B cell (primary cell): Measurements from ENCODE around the gene ZDHHC14. TPM values are rescaled to one million over a fixed set of nuclear protein-coding genes. Genes with fewer than 3 reads are reported as not detected.

Source experiments
- ATAC-seq: fragments of 200-7000 bp; cut with Tn5 transposase; one replicate; pipeline ENCODE4 v1.10.0; 2021; ENCODE audit warnings: low read depth, mild to moderate bottlenecking, moderate number of reproducible peaks, moderate library complexity
- CTCF ChIA-PET: fragments of 350-600 bp; sonication (Branson Sonifier 250); formaldehyde crosslinking; loops from one replicate; lab custom pipeline; 2021; ENCODE audit warnings: antibody characterized with exemption, inconsistent platforms; lab: Charles Lee
- POLR2A ChIA-PET: fragments of 350-600 bp; sonication (Branson Sonifier 250); formaldehyde crosslinking; loops from one replicate; lab custom pipeline; 2021; ENCODE audit warnings: antibody characterized with exemption; lab: Charles Lee
- DNase-seq: peaks from one replicate; pipeline ENCODE4 v3.0.0; 2013
- H2AFZ ChIP-seq: 2 replicates; pipeline ENCODE4 v1.6.1; 2012; ENCODE audit warnings: mild to moderate bottlenecking, low read depth, low read length; ENCODE audit not compliant: insufficient read depth, poor library complexity, severe bottlenecking
- H3K27ac ChIP-seq, 2 donors: 1 replicate in 1 of 2; 2 replicates in 1 of 2; pipeline ENCODE4 v1.5.1; 2012 to 2013; ENCODE audit warnings: low read length in 2 of 2, mild to moderate bottlenecking in 2 of 2, moderate library complexity in 1 of 2
- H3K27me3 ChIP-seq, 4 experiments: fragments of 200-600 bp in 1 of 4; sonication (generic) in 1 of 4; replicated peaks in 1 of 4; 1 replicate in 2 of 4; 2 replicates in 2 of 4; pipeline versions ENCODE4 v1.6.1 to v1.7.0; 2013 to 2016; ENCODE audit warnings: low read length in 3 of 4, mild to moderate bottlenecking in 2 of 4, mixed read lengths in 1 of 4, moderate library complexity in 1 of 4; ENCODE audit not compliant: insufficient read depth in 4 of 4, control insufficient read depth in 3 of 4; ENCODE audit errors: control extremely low read depth in 1 of 4
- H3K36me3 ChIP-seq, 2 experiments: replicated peaks in 1 of 2; 1 replicate in 1 of 2; 2 replicates in 1 of 2; pipeline versions ENCODE4 v1.6.1 to v1.7.1; 2013; ENCODE audit warnings: low read length in 1 of 2; ENCODE audit not compliant: insufficient read depth in 2 of 2, control insufficient read depth in 1 of 2; ENCODE audit errors: control extremely low read depth in 1 of 2, extremely low read depth in 1 of 2
- H3K4me1 ChIP-seq, 2 donors: fragments of 200-600 bp in 1 of 2; sonication (generic) in 1 of 2; 1 replicate in 1 of 2; 2 replicates in 1 of 2; pipeline versions ENCODE4 v1.5.1 to v1.6.1; 2013 to 2017; ENCODE audit warnings: low read length in 2 of 2; ENCODE audit not compliant: control insufficient read depth in 2 of 2, insufficient read depth in 2 of 2
- H3K4me2 ChIP-seq: replicated peaks from 2 replicates; pipeline ENCODE3; 2012; ENCODE audit warnings: mild to moderate bottlenecking, low read depth, low read length; ENCODE audit not compliant: poor library complexity, severe bottlenecking
- H3K4me3 ChIP-seq, 5 experiments: fragments of 200-600 bp in 1 of 5; sonication (generic) in 1 of 5; 1 replicate in 3 of 5; 2 replicates in 2 of 5; pipeline versions ENCODE4 v1.5.1 to v1.7.0; 2011 to 2016; ENCODE audit warnings: low read length in 4 of 5, mild to moderate bottlenecking in 4 of 5, low read depth in 2 of 5, control low read depth in 1 of 5, moderate library complexity in 1 of 5; ENCODE audit not compliant: insufficient read depth in 1 of 5; ENCODE audit errors: control extremely low read depth in 1 of 5, extremely low read depth in 1 of 5
- H3K79me2 ChIP-seq: fragments of 200-600 bp; sonication (generic); one replicate; pipeline ENCODE4 v1.6.0; 2016; ENCODE audit warnings: low read length; ENCODE audit not compliant: control insufficient read depth, insufficient read depth
- H3K9ac ChIP-seq: fragments of 200-600 bp; sonication (generic); 2 replicates; pipeline ENCODE4 v1.6.1; 2017; ENCODE audit warnings: mild to moderate bottlenecking, low read length, moderate library complexity
- H3K9me3 ChIP-seq, 3 donors: one replicate each; pipeline versions ENCODE4 v1.6.1 to v1.7.1; 2013; ENCODE audit warnings: low read length in 2 of 3; ENCODE audit not compliant: control insufficient read depth in 2 of 3, insufficient read depth in 1 of 3; ENCODE audit errors: control extremely low read depth in 1 of 3
- H4K20me1 ChIP-seq: 2 replicates; pipeline ENCODE4 v1.6.0; 2012; ENCODE audit warnings: mild to moderate bottlenecking, low read length; ENCODE audit not compliant: insufficient read depth, control insufficient read depth, poor library complexity, severe bottlenecking
- H3K27ac Mint-ChIP-seq: one replicate; pipeline ENCODE4 v1.8.0; 2021; ENCODE audit warnings: mixed read lengths
- H3K27me3 Mint-ChIP-seq: one replicate; pipeline ENCODE4 v1.8.0; 2021; ENCODE audit warnings: mixed read lengths
- H3K4me1 Mint-ChIP-seq: one replicate; pipeline ENCODE4 v1.8.0; 2021; ENCODE audit warnings: mixed read lengths
- H3K4me3 Mint-ChIP-seq: one replicate; pipeline ENCODE4 v1.8.0; 2021; ENCODE audit warnings: mixed read lengths
- H3K9me3 Mint-ChIP-seq: one replicate; pipeline ENCODE4 v1.8.0; 2022; ENCODE audit warnings: mixed read lengths; ENCODE audit not compliant: insufficient read depth
- CTCF ChIP-seq: fragments of 200-600 bp; IDR thresholded peaks from one replicate; pipeline ENCODE4 v1.8.0; 2022; ENCODE audit warnings: antibody characterized with exemption, mild to moderate bottlenecking
- EZH2 ChIP-seq: IDR thresholded peaks from 2 replicates; pipeline ENCODE4 v1.6.1; 2012; ENCODE audit warnings: borderline replicate concordance, low read depth, mild to moderate bottlenecking, moderate library complexity, low read length; ENCODE audit not compliant: insufficient read depth, poor library complexity, severe bottlenecking
- WGBS: methylation state at CpG from one replicate; pipeline ENCODE4 v1.1.5; 2013; ENCODE audit warnings: missing lambda C conversion rate; ENCODE audit not compliant: insufficient coverage; 5-methylcytosine and 5-hydroxymethylcytosine counted together
- intact Hi-C: fragments of 100-400 bp; cut with micrococcal nuclease; formaldehyde crosslinking; loops from one replicate; pipeline ENCODE4 v1.10.0; 2022
- polyA plus RNA-seq: library from polyadenylated mRNA; depleted of rRNA; stranded (reverse); fragments of >200 nt; gene quantifications from 2 replicates; pipeline ENCODE4 v1.2.3, GENCODE V29; 2012
- total RNA-seq, 2 donors: library from RNA; stranded (reverse); fragments of 120-200 nt in 1 of 2; gene quantifications; 1 replicate in 1 of 2; 2 replicates in 1 of 2; pipeline versions ENCODE4 v1.2.3 to v1.2.4, GENCODE V29; 2013 to 2022

ZDHHC14 gene
- total and polyA plus RNA-seq, 2 donors (not counting 1 experiment from before 2014, with no cell fraction given): 8.8 to 50.4 TPM

DNA sequence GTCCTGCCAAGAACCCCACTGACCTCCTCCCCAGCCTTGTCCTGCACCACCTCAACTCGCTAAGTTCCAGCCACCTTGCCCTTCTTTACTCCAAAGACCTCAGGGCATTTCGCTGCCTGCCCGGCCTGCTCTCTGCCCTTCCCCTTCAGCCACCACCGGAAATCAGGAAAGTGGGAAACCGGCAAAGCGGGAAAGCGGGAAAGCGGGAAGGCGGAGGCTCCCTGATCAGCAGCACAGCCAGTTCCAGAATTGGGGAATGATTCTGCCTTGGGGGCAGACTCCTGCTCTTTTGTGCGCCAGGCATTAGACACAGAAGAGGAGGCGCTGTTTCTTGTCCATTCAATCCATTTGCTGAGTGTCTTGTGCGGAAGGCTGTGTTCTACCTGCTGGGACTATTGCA is 111.3 kb downstream of the ZDHHC14 start:
- 94% methylated on average over 10 of the region's 12 CpGs for WGBS
- H3K27ac ChIP-seq: no peak overlapping the region
- CTCF ChIA-PET: no interaction called here
- DNase-seq (no peak), ATAC-seq (no peak)
- H3K4me1 Mint-ChIP-seq: peaks cover 33% of the 10 kb centered on the region
- intact Hi-C loops: no loop called here
- peaks cover 0 to 8% (median 0%) of the 10 kb centered on the region in 3 donors for H3K9me3 ChIP-seq
- no peaks in the 10 kb centered on the region for H3K9me3 Mint-ChIP-seq
- no peaks in the 10 kb centered on the region for H3K27me3 ChIP-seq
- no peak overlapping the region for H3K4me3 ChIP-seq
- no peak overlapping the region for H3K27ac Mint-ChIP-seq
- POLR2A ChIA-PET: no interaction called here
- no peak overlapping the region for H2AFZ ChIP-seq
- peaks cover 0 to 3% of the 10 kb centered on the region in 2 experiments for H3K36me3 ChIP-seq
- no peak overlapping the region for H3K4me2 ChIP-seq
- H3K79me2 ChIP-seq: peaks cover 54% of the 10 kb centered on the region
- H4K20me1 ChIP-seq: no peaks in the 10 kb centered on the region
- no peak overlapping the region for H3K4me3 Mint-ChIP-seq
- H3K27me3 Mint-ChIP-seq: peaks cover 5% of the 10 kb centered on the region
- TF ChIP-seq EZH2: no peak
- H3K4me1 ChIP-seq: peaks cover 22 to 46% of the 10 kb centered on the region in 2 donors
- no peak overlapping the region for H3K9ac ChIP-seq

DNA sequence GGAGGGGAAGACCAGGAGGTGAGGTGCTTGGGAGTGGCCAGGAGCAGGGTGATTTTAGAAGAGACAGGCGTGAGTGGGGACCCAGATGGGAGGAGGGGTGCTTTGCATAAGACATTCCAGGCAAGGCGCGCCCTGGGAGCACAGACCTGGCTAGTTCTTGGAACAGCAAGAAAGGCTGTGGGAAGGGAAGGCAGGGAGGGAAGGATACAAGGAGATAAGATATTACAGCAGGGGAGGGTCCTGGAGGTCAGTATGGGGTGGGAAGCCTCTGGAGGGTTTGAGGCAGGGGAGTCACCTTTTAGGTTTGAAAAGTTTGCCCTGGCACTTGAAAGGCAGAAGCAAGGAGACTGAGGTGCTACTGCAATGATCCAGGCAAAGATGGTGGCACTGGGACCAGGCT is 111.8 kb downstream of the ZDHHC14 start:
- no peaks in the 10 kb centered on the region for H3K9me3 Mint-ChIP-seq

More for the DNA sequence above, 111.8 kb downstream of the ZDHHC14 start:
- Histone ChIP-seq H3K27ac (no peak overlapping the region), H3K9ac (no peak overlapping the region), H3K4me1 (peaks cover 17 to 42% of the 10 kb centered on the region in 2 donors), H2AFZ (no peak overlapping the region), H3K4me3 (no peak overlapping the region), H3K4me2 (no peak overlapping the region), H3K79me2 (peaks cover 50% of the 10 kb centered on the region), H3K36me3 (peaks cover 0 to 3% of the 10 kb centered on the region in 2 experiments), H4K20me1 (no peaks in the 10 kb centered on the region), H3K27me3 (no peaks in the 10 kb centered on the region), H3K9me3 (peaks cover 0 to 8% (median 0%) of the 10 kb centered on the region in 3 donors)
- peaks cover 5% of the 10 kb centered on the region for H3K27me3 Mint-ChIP-seq
- intact Hi-C loops: no loop called here
- H3K4me1 Mint-ChIP-seq: peaks cover 33% of the 10 kb centered on the region
- H3K4me3 Mint-ChIP-seq: no peak overlapping the region
- ATAC-seq: no peak
- no peak for DNase-seq
- no peak for TF ChIP-seq CTCF
- no peak overlapping the region for H3K27ac Mint-ChIP-seq
- CTCF ChIA-PET: no interaction called here
- 98% methylated on average over 3 of the region's 3 CpGs for WGBS
- POLR2A ChIA-PET: no interaction called here
